DOHH2 (cell line): Measurements from ENCODE around the gene ONECUT3.

Experiments
- CTCF ChIP-seq: fragments of 200-600 bp; sonication (generic); IDR thresholded peaks from one replicate; pipeline ENCODE4 v1.5.1; 2014; ENCODE audit warnings: antibody characterized with exemption, mild to moderate bottlenecking, low read depth, low read length; ENCODE audit not compliant: poor library complexity, severe bottlenecking
- EZH2phosphoT487 ChIP-seq: fragments of 200-600 bp; sonication (generic); IDR thresholded peaks from 2 replicates; pipeline ENCODE4 v1.6.1; 2017; ENCODE audit warnings: borderline replicate concordance, mild to moderate bottlenecking, antibody characterized with exemption, low read length, moderate library complexity, mixed read lengths

GRCh38 chr19:1810439-1811160 is 57.3 kb downstream of the ONECUT3 start:
- no peak for TF ChIP-seq CTCF
- no peak for TF ChIP-seq EZH2phosphoT487
